ENCODE measurements around the gene GABPB1. TPM values are rescaled to one million over a fixed set of nuclear protein-coding genes. Genes with fewer than 3 reads are reported as not detected.

Gene GABPB1
- total RNA-seq, 6 experiments from 2014 or later = 5.4 to 10.5 (median 9.4) TPM

DNA sequence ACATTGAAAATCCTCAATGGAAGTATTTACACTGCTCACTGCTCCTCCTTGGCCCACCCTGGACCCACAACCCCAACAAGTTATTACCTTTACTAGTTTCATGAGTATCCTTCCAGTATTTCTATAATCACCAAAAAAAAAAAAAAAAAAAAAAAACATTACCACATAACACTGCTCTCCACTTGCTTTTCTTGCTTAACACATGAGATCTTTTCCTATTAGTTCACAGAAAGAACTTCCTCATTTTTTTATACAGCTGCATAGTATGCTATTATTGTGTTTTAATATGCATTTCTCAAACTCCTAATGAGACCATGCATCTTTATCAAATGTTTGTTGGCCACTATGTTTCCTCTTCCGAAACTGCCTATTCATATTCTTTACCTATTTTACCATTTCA is 14.6 kb downstream of the GABPB1 start:
- Histone ChIP-seq H3K4me3 (no peak overlapping the region), H3K9me3 (no peaks in the 10 kb centered on the region), H3K4me1 (peaks cover 0 to 15% (median 6%) of the 10 kb centered on the region in 4 donors), H3K27ac (no peak overlapping the region), H3K36me3 (no peaks in the 10 kb centered on the region), H3K27me3 (no peaks in the 10 kb centered on the region)
- 92% methylated on average over 1 of the region's 1 CpG for WGBS (ENCODE audit: insufficient coverage, low coverage, low lambda C conversion rate, missing lambda C conversion rate)
- intact Hi-C loops (cut with DNase I) = no loop called here
- no peak for DNase-seq
- ATAC-seq = no peak
- TF ChIP-seq, protein P1, sequence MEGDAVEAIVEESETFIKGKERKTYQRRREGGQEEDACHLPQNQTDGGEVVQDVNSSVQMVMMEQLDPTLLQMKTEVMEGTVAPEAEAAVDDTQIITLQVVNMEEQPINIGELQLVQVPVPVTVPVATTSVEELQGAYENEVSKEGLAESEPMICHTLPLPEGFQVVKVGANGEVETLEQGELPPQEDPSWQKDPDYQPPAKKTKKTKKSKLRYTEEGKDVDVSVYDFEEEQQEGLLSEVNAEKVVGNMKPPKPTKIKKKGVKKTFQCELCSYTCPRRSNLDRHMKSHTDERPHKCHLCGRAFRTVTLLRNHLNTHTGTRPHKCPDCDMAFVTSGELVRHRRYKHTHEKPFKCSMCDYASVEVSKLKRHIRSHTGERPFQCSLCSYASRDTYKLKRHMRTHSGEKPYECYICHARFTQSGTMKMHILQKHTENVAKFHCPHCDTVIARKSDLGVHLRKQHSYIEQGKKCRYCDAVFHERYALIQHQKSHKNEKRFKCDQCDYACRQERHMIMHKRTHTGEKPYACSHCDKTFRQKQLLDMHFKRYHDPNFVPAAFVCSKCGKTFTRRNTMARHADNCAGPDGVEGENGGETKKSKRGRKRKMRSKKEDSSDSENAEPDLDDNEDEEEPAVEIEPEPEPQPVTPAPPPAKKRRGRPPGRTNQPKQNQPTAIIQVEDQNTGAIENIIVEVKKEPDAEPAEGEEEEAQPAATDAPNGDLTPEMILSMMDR (IDR thresholded peaks at IDR 0.05) = no peak
- TF ChIP-seq POLR2A (IDR thresholded peaks at IDR 0.05) = no peak

DNA sequence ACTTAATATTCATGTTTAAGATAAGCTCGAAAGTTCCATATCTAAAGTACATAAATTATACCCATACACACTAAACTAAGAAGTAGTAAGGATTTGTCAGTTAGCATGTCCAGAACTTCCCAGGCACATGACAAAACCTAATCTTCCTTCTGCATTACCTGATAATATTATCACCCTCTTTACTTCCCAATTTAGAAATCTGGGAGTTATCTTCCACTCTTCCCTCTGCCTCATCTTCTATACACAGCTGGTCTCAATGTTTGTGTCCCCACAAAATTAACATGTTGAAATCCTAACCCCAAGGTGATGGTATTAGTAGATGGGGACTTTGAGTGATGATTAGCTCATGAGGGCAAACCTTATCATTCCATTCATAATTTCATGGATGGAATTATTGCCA is 15.3 kb downstream of the GABPB1 start:
- H3K4me3 ChIP-seq = no peak overlapping the region
- no peaks in the 10 kb centered on the region for H3K36me3 ChIP-seq
- intact Hi-C loops (cut with DNase I) = no loop called here
- no peak for TF ChIP-seq POLR2A (IDR thresholded peaks at IDR 0.05)
- TF ChIP-seq, protein P1 (IDR thresholded peaks at IDR 0.05) = no peak
- 79% methylated on average over 1 of the region's 1 CpG for WGBS (ENCODE audit: insufficient coverage, low coverage, low lambda C conversion rate, missing lambda C conversion rate)
- peaks cover 0 to 8% (median 2%) of the 10 kb centered on the region in 4 donors for H3K4me1 ChIP-seq
- no peaks in the 10 kb centered on the region for H3K27me3 ChIP-seq
- no peak overlapping the region for H3K27ac ChIP-seq
- no peak for ATAC-seq
- no peak for DNase-seq
- no peaks in the 10 kb centered on the region for H3K9me3 ChIP-seq

DNA sequence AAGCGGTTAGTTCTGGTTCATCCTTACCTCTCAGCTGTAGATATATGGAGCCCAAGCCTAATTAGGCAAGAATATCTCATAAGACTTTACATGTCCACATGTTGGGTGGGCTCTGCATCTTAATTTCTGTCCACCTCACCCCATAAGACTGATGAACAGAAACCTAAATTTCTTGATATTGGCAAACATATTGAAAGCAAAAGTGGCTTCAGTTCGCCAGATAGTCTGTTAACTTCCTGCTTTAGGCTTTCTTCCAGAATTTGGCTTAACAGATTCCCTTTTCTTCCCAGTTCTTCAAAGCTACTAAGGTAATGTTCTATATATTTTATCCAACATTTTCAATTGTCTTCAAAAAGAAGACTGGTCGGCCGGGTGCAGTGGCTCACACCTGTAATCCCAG is 19.7 kb downstream of the GABPB1 start:
- Histone ChIP-seq H3K4me1 (no peaks in the 10 kb centered on the region), H3K27me3 (no peaks in the 10 kb centered on the region), H3K36me3 (no peaks in the 10 kb centered on the region), H3K4me3 (no peak overlapping the region), H3K9me3 (no peaks in the 10 kb centered on the region), H3K27ac (no peak overlapping the region)
- intact Hi-C loops (cut with DNase I) = no loop called here
- ATAC-seq = no peak
- 94% methylated on average over 4 of the region's 4 CpGs for WGBS (ENCODE audit: insufficient coverage, low coverage, low lambda C conversion rate, missing lambda C conversion rate)
- no peak for DNase-seq
- TF ChIP-seq POLR2A (IDR thresholded peaks at IDR 0.05) = no peak
- TF ChIP-seq, protein P1 (IDR thresholded peaks at IDR 0.05) = no peak

DNA sequence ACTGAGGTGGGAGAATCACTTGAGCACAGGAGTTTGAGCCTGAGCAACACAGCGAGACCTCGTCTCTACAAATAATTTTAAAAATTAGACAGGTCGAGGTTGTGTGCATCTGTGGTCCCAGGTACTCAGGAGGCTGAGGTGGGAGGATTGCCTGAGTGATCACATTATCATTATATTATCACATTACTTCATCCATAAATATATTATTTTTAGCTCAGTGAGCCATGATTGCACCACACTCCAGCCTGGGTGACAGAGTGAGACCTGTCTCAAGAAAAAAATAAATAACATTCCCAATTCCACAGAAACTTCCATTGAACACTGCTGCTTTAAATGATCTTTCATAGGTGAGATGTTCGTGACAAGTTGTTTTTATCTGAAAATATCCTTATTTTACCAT is 21.8 kb downstream of the GABPB1 start:
- intact Hi-C loops (cut with DNase I) = no loop called here
- no peaks in the 10 kb centered on the region for H3K9me3 ChIP-seq
- no peaks in the 10 kb centered on the region for H3K4me1 ChIP-seq
- no peak for DNase-seq
- 100% methylated on average over 3 of the region's 4 CpGs for WGBS (ENCODE audit: insufficient coverage, low coverage, low lambda C conversion rate, missing lambda C conversion rate)
- no peak overlapping the region for H3K27ac ChIP-seq
- ATAC-seq = no peak
- H3K27me3 ChIP-seq = no peaks in the 10 kb centered on the region
- H3K36me3 ChIP-seq = no peaks in the 10 kb centered on the region
- TF ChIP-seq POLR2A (IDR thresholded peaks at IDR 0.05) = no peak
- TF ChIP-seq, protein P1 (IDR thresholded peaks at IDR 0.05) = no peak
- no peak overlapping the region for H3K4me3 ChIP-seq

DNA sequence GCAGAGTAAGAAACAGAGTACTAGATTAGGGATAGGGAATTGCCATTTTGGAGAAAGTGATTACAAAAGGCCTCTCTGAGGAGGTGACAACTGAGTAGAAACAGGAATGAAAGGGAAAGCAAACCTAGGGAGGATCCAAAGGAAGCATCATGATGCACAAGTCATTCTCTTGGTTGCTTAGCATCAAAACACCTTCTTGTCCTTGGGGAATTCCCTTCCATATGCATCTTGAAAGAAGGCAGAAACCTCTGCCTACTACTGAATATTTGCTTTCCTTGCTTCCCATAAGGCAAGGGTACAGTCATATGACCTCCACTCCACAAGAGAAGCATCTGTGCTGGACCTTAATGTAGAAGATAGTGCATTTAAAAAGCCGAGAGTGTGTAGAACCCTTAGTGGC is 24.1 kb downstream of the GABPB1 start:
- DNase-seq (no peak), ATAC-seq (no peak)
- Histone ChIP-seq H3K36me3 (no peaks in the 10 kb centered on the region), H3K9me3 (no peaks in the 10 kb centered on the region), H3K4me3 (no peak overlapping the region), H3K27me3 (no peaks in the 10 kb centered on the region), H3K4me1 (no peaks in the 10 kb centered on the region), H3K27ac (no peak overlapping the region)
- intact Hi-C loops (cut with DNase I) = no loop called here
- TF ChIP-seq, protein P1 (IDR thresholded peaks at IDR 0.05) = no peak
- no peak for TF ChIP-seq POLR2A (IDR thresholded peaks at IDR 0.05)
- WGBS (ENCODE audit: insufficient coverage, low coverage, low lambda C conversion rate, missing lambda C conversion rate) = 100% methylated on average over 1 of the region's 1 CpG
